Renal pelvis (tissue), 4 donors: ENCODE data around the gene PPP2R3A. TPM values are rescaled to one million over a fixed set of nuclear protein-coding genes. Genes with fewer than 3 reads are reported as not detected.

ENCODE experiments used
- DNase-seq: peaks from one replicate; pipeline ENCODE4 v3.0.0-alpha.2; 2013
- polyA plus RNA-seq, 3 donors: library from polyadenylated mRNA; unstranded; fragments of 120-200 nt; gene quantifications; one replicate each; pipeline ENCODE4 v1.2.1, GENCODE V29; 2013; ENCODE audit not compliant: insufficient read length in 3 of 3

The PPP2R3A gene
- polyA plus RNA-seq, 3 donors: 17.5 to 22.6 (median 21.5) TPM

DNA sequence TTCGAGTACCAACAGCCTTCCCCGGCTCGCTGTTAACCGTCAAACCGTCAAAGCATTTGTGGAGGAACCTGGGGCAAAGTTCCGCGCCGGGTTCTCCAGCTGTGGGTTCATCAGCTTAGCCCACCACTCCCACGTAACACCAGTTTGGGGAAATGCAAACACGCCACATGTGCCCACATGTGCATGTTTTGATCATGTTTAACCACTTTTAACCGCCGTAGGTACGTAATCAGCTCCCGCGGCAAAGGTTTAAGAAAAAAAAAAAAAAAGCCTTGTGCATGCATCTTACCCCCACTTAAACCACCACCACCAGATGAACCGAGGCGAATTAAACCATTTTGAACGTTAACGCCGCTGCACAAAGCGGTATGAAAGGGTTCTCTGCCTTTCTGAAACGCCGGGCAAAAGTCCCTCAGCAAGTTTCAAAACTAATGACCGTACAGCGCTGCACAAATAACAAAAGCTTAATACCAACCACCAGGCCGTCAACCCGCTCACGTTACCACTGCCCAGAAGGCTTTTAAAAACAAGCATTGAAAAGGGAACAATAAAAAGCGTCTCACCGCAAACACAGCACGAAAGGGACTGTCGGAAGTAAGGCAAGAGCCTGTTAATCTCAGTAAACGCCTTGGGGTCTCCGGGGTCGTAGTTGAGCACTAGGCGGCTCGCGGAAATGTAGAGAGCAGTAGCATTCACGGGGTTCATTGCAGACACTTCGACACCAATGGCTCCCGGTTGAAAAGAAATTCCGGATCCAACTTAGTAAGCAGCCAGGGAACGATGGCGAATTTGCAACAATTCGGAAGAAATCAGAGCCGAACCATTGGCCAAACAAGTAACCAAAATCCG is 229.1 kb downstream of the PPP2R3A start:
- no peak for DNase-seq

DNA sequence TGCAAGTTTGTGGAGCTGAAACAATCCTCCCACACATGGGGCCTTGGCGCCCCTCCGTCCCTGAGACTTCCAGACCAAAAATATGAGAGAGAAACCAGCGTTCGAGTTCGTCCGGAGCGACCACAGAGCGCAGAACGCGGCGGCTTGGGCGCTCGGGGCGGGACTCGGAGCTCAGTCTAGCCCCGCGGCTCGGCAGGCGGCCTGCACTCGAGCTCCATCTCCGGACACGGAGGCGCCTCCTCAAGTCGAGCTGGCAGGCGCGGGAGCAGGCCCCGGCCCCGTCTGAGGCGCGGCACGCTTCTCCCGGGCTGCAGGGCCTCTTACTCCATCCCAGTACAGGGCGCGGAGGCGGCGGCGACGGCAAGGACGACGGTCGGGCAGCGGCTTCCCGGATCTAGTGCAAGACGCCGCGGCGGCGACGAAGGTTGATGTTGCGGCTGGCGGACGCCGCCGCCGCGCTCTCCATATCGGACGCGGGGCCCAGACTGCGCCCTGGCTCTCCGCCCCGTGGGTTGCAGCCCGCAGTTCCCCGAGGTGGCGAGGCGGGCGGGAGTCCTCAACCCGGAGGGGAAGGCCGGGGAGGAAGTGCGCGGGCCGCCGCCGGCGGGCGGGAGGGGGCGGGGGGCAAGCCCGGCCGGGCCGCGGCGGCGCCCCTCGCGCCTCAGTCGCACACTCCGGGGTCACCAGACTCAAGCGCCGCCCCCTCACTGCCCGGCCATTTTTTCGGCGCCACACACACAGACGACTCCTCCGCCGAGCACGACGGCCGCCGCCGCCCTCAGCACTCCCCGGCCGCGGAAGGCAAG is 229.9 kb downstream of the PPP2R3A start:
- DNase-seq: peak; percentile 78

DNA sequence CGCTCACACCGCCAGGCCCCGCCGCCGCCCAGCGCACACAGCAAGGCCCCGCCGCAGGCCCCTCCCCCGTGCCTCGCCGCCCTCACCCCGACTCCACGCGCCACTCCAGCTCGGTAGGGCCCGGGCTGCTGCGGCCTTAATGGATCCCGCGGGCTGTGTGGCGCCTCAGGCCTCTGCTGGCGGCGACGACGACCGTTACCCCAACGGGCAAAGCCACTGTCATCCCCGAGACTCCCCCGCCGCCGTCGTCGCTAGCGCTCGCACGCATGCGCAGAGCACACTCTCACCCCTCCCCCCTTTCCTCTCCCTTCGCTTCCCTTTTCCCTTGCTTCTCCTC is 230.5 kb downstream of the PPP2R3A start, which contains the start of gene MSL2:
TSS of gene MSL2 (minus strand) at position 272 of the 337 bp plus-strand sequence. CDS start 1,222 bp downstream, outside the sequence.
- DNase-seq: no peak

DNA sequence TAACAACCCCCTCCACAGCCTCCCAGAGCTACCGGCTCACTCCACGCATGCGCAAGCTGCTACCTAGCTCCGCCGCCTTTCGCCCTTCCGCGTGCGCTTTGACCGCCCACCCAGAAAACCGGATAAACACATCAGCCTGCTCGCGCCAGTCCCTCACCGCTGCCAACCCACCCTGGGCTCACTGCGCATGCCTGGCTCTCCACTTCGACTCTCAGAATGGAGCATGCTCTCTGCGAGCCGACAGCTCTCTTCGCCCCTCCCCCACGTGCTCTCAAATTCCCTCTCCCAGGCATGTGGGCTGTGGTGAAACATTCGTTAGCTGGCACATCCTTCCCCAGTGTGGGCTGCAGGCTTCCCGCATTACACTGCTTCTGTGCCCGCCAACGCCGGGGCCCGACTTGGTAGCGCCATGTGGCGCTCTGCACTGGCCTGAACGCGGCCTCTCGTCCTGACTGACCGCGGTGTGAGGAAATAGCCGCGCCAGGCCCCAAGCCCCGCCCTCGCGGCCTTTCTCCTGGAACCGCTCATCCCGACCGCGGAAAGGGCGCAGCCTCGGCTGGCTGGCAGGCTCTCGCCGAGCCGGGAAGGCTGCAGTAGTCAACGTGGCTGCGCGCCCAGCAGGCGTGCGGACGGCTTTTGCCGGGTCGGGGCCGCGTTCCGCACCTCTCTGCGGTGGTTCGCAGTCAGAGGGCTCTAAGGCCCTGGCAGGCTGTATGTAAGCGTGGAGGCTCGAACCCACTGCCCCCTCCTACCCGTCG is 231.1 kb downstream of the PPP2R3A start:
- DNase-seq: peak; percentile 100

DNA sequence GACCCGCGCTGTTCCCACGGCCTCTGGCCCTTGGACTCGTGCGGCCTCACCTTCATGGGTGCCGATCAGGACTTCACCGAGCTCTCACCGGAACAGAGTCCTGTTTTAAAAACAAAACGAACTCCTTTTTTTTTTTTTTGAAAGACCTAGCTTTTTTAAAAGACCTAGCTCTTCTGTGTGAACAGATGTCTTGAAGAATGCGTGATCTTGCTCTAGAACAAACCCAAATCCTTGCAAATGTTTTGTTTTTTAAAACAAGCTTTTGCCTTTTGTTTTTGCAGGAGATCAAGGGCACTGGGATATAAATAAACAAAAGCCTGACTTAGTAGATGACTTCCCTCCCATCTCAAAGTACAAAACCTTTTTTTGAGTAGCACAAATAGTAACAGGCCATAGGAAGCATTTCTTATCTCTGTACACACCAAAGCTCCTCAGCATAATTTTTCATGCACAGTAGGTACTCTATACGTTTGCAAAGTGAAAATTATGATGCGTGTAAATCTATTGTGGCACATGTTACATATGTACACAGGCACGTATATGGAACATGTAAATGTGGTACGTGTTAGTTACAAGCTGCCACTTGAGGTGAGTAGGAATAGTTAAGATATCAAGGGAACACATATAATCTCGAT is 231.7 kb downstream of the PPP2R3A start:
- no peak for DNase-seq

Other genes starting within 250 kb of the PPP2R3A start
- 10 to 100 TPM; 44.7 to 45.8 (median 44.8) TPM for gene MSL2, start 230.6 kb downstream of the PPP2R3A start, polyA plus RNA-seq